Activated CD4-positive, CD25-positive, alpha-beta regulatory T cell (primary cell): ENCODE results near the gene LINGO3.
"Not testable (repeated sequence)": the region's sequence is repeated elsewhere in the genome, so short reads cannot be mapped to it uniquely, and the experiment has no call there.

Source experiments
- DNase-seq, 4 experiments: peaks; one replicate each; lab custom pipeline; 2025; lab: John Stamatoyannopoulos, UW

Gene LINGO3

GRCh38 chr19:2308114-2308556 is at the start of gene LINGO3:
LINGO3 (minus strand) TSS chr19:2308154; CDS start chr19:2291776, 16,378 bp downstream.
- no peak for DNase-seq

GRCh38 chr19:2356036-2356646 is 48.2 kb upstream of the LINGO3 start:
- DNase-seq: no peak

- DNase-seq: no peak
Measured at GRCh38 chr19:2355168-2356035, 47.4 kb upstream of the LINGO3 start.

- no peak for DNase-seq
Measured at GRCh38 chr19:2354670-2355069, 46.7 kb upstream of the LINGO3 start.

- DNase-seq: no peak
Measured at GRCh38 chr19:2353887-2354592, 46.1 kb upstream of the LINGO3 start.

- no peak for DNase-seq
Measured at GRCh38 chr19:2353159-2353886, 45.4 kb upstream of the LINGO3 start.

GRCh38 chr19:2352121-2352520 is 44.2 kb upstream of the LINGO3 start:
- no peak for DNase-seq

- no peak for DNase-seq
Measured at GRCh38 chr19:2351591-2351990, 43.6 kb upstream of the LINGO3 start.

GRCh38 chr19:2350656-2351055 is 42.7 kb upstream of the LINGO3 start:
- DNase-seq: no peak

- DNase-seq: not testable (repeated sequence)
Measured at GRCh38 chr19:2349818-2350217, 41.9 kb upstream of the LINGO3 start.

GRCh38 chr19:2345794-2346663 is 38.1 kb upstream of the LINGO3 start:
- DNase-seq: no peak

GRCh38 chr19:2345076-2345475 is 37.1 kb upstream of the LINGO3 start:
- no peak for DNase-seq

GRCh38 chr19:2344381-2344870 is 36.5 kb upstream of the LINGO3 start:
- DNase-seq: no peak

- DNase-seq: no peak
Measured at GRCh38 chr19:2343289-2343982, 35.5 kb upstream of the LINGO3 start.

- DNase-seq: no peak
Measured at GRCh38 chr19:2342656-2343288, 34.8 kb upstream of the LINGO3 start.

- no peak for DNase-seq
Measured at GRCh38 chr19:2341982-2342381, 34.0 kb upstream of the LINGO3 start.

GRCh38 chr19:2341244-2341751 is 33.3 kb upstream of the LINGO3 start:
- no peak for DNase-seq

- no peak for DNase-seq
Measured at GRCh38 chr19:2340496-2341243, 32.7 kb upstream of the LINGO3 start.
